ENCODE measurements around the gene ATP1B3.

- TF ChIP-seq POLR2AphosphoS5 (IDR thresholded peaks at IDR 0.05; ENCODE audit: control insufficient read depth, insufficient read depth, low read depth, low read length) (no peak), ZNF830 (CRISPR knock-in tag; IDR thresholded peaks at IDR 0.05) (no peak)
Observed at GRCh38 chr3:141828487-141828886, 48.0 kb upstream of the ATP1B3 start.
